Measurements from ENCODE around the gene SLC9A1.
A peak's percentile ranks its signal among the peaks of the same experiment; 100 is the strongest.
"Not testable (repeated sequence)": the region's sequence is repeated elsewhere in the genome, so short reads cannot be mapped to it uniquely, and the experiment has no call there.

Gene SLC9A1

DNA sequence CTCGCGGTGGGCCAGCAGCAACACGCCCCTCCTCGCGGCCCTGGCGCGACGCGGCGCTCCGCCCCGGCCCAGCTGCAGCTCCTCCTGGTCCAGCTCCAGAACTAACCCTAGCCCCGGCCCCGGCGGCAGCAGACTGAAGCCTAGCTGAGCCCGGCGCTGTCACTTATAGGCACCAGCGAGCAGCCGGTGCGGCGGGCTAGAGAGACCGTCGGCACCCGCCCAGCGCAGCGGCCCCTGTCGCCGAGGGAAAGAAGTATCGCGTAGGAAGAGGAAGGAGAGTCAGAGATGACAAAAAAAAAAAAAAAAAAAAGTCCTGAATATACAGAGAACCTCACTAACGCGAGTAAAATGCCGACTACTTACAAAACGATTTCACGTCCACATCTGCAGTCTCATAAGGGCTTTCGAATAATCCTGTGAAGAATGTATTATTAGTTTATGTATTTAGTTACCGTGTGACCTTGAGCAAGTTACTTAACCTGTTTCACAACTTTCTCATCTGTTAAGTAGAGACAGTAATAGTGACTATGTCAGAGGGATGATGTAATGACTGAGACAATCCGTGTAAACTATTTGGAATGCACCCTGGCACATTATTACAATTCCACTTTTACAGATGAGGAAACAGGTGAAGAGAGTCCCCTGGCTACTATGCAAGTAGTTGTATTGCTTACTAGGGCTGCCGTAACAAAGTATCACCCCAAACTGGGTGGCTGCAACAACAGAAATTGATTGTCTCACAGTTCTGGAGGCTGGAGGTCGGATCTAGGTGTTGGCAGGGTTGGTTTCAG is at the start of gene SLC9A1:
Gene SLC9A1 (minus strand): TSS at position 135 of the 791 bp plus-strand sequence. CDS start 791 bp downstream, outside the sequence.
- DNase-seq (ENCODE audit: low read depth, low spot score) = peak; percentile 81

DNA sequence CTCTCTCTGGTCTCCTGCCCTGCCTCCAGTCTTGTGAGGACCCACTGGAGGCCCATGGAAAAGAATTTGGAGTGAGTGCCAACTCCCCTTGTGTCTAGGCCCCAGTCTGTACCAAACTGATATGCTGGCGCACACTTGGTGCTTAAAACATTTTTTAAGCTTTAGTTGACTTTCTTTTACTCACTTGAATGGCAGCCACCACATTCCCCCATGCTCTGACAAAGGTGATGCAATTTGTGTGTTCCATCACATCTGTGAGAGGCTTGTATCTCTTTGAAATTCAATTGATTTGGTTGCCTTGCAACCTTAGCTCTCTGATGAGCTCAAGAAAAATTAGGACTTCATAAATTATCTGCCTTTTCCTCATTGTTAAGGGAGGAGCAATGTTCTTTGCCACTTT is 49.0 kb upstream of the SLC9A1 start:
- no peak for DNase-seq (ENCODE audit: low read depth, low spot score)

DNA sequence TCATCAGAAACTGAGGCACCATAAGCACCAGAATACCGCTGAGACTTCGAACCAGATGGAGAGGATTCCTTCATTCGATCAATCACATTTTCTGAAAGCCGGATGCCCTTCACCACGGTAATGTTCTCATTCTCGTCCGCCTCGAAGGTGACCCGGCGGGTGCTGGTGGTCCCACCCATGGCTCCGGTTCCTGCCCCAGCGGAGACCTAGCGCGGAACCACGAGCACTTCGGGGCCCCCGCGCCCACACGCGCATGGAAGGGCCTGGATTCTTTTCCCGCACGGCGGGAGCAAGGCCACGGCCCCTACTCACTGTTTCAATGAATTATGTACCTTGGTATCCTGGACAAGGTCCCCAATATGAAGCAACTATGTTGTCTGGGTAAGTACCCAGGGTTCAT is 46.4 kb upstream of the SLC9A1 start:
- no peak for DNase-seq (ENCODE audit: low read depth, low spot score)

DNA sequence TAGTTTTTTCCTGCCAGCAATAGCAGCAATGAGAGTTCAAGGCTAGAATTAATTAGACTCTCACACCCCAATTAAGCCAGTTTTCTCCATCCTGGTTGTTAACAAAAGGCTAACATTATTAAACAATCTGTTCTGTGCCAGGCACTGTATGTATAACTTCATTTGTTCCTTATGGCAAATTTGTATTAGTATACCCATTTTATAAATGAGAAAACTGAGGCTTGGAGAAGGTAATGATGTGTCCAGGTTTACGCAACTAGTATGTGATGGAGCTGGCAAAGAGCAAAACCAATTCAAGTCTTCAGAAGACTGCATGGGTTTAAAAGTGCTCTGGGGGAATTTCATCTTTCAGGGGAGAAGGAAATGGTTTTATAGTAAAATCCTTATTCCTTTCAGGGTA is 38.3 kb upstream of the SLC9A1 start:
- DNase-seq (ENCODE audit: low read depth, low spot score) = no peak

DNA sequence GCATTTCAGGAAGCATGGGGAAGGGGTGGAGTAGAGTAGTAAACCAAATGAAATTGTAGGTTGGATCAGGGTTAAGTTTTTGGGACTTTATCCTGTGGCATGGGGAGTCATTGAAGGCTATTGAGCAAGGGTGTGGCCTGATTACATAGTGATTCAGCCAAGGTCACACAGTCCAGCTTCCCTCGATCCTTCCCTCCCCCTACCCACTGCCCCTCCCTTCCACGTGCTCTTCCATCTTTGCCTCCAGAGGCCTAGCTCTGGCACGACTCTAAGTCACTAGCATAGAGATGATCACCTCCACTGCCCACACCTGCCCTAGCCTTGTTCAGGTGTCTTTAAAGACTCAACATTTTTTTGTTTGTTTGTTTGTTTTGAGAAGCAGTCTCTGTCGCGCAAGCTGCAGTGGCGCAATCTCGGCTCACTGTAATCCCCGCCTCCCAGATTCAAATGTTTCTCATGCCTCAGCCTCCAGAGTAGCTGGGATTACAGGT is 37.2 kb upstream of the SLC9A1 start:
- DNase-seq (ENCODE audit: low read depth, low spot score) = no peak

DNA sequence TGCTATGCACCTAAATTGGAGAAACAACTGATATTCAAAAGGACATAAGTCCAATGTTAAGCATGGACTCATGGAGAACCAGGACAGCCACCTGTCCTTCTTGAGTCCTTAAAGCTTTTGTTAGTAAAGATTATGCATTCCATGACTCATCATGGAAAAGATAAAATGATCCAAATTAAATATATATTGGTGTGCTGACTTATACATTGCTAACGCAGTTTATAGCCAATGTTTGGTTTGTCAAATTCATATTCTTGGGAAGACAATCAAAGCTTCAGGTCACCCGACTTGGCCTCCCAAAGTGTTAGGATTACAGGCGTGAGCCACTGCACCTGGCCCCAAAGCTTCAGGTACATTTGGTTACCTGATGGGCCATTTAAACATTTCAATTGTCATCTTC is 29.7 kb upstream of the SLC9A1 start:
- DNase-seq (ENCODE audit: low read depth, low spot score) = not testable (repeated sequence)

DNA sequence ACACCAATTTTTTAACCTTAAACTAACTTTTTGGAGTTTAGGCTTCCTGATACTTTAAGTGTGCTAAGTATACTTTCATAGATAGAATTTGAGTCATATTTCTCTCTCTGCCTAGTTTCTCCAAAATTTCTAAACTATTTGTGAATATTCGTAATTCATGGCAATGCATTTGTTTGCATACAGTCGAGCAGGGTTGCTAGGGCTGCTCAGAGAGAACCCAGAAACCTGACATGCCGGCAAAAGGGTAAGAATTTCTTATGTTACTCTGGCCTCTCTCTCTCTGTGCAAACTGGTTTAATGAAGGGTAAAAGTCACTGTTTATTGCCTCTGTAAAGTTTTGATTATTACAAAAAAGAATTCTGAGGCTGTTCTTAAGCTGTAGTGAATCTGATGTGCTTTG is 25.1 kb upstream of the SLC9A1 start:
- DNase-seq (ENCODE audit: low read depth, low spot score) = no peak

DNA sequence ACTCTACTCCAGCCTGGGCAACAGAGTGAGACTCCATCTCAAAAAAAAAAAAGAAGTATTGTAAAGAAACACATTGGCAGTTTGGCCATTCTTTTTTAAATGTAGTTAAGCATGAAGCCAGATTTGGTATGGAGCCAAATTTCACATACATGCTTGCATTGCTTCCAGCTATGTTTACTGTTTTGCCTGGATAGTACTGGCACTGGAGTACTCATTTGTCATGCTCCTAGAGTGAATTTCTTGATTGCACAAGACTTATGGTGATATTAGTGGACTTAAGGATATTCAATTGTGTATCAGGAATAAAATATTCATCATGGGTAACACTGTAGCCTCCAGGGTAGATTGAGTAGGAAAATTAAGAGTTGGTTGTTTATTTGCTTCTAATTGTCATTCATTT is 24.5 kb upstream of the SLC9A1 start:
- DNase-seq (ENCODE audit: low read depth, low spot score) = no peak

DNA sequence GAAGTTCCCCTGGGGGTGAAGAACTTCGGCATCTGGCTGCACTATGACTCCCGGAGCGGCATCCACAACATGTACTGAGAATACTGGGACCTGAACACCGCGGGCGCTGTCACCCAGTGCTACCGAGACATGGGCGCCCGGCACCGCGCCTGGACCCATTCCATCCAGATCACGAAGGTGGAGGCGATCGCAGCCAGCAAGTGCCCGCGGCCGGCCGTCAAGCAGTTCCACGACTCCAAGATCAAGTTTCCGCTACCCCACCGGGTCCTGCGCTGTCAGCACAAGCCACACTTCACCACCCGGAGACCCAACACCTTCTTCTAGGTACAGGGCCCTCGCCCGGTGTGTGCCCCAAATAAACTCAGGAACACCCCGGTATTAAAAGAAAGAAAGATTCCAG is 22.0 kb upstream of the SLC9A1 start:
- DNase-seq (ENCODE audit: low read depth, low spot score) = no peak

DNA sequence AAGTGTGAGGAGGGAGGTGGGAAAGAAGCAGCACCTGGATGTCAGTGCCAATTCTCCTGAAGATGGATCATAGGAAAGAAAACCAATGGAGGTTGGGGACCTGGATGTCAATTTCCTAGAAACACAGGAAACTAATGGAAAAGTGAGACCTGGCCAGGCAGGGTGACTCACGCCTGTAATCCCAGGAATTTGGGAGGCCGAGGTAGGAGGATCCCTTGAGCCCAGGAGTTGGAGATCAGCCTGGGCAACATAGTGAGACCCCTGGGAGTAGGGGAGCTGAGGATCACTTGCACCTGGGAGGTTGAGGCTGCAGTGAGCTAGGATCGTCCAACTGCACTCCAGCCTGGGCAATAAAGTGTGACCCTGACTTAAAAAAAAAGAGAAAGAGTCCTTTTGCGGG is 21.4 kb upstream of the SLC9A1 start:
- no peak for DNase-seq (ENCODE audit: low read depth, low spot score)

DNA sequence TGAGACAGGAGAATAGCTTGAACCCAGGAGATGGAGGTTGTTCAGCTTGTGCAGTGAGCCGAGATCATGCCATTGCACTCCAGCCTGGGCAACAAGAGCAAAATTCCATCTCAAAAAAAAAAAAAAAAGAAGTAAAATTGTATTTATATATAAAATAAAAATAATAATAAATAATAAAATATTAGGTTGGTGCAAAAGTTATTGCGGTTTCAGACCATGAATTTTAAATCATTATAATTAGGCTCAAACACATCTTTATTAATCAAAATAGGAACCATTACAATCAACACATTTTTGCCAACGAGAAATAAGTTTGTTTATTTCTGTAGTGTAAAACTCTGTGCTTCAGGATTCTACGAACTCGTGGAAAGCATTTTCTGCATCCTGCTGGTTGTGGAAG is 18.1 kb upstream of the SLC9A1 start:
- DNase-seq (ENCODE audit: low read depth, low spot score) = not testable (repeated sequence)

DNA sequence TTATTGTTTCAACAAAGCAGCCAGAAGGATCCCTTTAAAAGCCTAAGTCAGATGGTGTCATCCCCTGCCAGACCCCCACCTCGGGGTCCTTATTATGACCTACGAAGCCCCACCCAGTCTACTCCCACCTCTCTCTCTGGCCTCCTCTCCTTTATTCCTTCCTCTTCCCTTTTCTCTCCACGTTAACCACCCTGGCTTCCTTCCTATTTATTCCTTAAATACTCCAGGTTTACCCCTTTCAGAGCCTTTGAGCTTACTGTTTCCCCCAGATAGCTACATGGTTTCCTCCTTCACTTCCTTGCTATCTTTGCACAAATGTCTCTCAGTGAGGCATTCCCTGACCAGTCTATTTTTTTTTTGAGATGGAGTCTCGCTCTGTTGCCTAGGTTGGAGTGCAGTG is 12.0 kb upstream of the SLC9A1 start:
- no peak for DNase-seq (ENCODE audit: low read depth, low spot score)

DNA sequence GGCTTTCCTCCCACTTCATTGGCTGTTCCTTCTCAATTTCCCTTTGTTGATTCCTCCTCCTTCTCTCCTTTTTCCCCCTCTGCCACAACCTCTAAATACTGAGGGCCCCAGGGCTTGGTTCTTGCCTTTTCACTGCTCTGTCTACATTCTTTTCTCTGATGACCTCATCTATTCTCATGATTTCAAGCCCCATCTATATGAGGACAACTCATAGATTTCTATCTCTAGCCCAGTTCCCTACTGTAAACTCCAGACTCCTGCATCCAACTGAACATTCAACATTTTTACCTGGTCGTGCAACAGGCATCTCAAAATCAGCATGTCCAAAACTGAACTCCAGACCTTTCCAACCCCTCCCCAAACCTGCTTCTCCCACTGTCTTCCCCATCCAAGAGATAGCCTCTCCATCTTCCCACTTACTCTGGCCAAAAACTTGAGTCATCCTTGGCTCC is 11.5 kb upstream of the SLC9A1 start:
- DNase-seq (ENCODE audit: low read depth, low spot score) = no peak

DNA sequence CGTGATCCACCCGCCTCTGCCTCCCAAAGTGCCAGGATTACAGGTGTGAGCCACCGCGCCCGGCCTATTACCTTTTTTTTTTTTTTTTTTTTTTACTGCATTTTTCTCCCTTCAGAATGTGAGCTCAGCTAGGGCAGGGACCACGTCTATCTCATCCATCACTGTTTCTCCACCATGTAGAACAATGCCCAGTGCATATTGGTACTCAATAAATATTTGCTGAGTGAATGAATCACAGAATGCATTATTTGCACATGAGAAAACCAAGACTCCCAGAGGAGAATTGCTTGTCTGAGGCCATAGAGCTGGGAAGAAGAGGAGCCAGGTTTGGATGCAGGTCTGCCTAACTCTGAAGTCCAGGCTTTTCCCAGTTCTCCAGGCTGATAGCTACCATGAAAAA is 8.2 kb upstream of the SLC9A1 start:
- DNase-seq (ENCODE audit: low read depth, low spot score) = no peak

DNA sequence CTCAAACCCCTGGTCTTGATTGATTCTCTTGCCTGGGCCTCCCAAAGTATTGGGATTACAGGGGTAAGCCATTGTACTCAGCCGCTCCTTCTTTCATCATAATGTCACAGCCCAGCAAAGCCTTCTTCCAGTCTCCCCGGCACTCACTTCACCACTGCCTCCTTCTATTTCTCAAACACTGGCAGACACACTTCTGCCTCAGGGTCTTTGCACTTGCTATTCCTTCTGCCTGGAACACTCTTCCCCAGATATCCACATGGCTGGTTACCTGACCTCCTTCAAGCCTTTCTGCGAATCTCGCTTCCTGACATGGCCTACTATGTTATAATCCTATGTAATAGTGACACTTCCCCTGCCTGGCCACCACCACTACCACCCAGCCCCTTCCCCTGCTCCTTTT is 7.2 kb upstream of the SLC9A1 start:
- no peak for DNase-seq (ENCODE audit: low read depth, low spot score)

DNA sequence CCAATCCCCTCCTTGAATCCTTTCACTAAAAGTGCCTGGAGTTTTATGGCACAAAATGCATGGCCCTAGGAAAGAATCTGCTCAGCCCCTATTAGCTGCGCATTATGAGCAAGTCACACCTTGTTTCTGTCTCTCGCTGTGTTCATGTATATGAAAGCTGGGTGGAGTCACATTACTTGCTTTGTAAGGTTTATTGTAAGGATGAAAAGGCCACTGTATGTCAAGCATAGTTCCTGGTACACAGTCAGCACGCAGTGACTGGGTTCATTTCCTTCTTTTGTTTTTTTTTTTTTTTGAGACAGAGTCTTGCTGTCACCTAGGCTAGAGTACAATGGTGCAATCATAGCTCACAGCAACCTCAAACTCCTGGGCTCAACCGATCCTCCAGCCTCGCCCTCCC is 6.7 kb upstream of the SLC9A1 start:
- no peak for DNase-seq (ENCODE audit: low read depth, low spot score)

DNA sequence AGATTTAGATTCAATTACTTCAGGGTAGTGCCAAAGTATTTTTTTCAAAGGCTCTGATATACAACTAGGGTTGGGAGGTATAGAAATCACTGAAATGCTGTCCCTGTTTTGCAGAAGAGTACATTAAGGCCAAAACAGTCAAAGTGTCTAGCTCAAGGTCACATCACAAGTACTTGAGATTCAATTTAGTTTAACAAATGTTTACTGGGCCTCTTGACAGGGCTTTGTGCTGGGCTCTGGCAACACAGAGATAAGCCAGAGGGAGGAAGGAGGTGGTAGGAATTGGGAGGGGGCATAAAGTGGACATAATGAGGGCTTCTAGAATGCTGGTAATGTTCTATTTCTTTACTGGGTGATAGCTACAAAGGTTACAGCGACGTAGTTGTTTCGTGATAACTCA is 2.3 kb upstream of the SLC9A1 start:
- DNase-seq (ENCODE audit: low read depth, low spot score) = no peak

DNA sequence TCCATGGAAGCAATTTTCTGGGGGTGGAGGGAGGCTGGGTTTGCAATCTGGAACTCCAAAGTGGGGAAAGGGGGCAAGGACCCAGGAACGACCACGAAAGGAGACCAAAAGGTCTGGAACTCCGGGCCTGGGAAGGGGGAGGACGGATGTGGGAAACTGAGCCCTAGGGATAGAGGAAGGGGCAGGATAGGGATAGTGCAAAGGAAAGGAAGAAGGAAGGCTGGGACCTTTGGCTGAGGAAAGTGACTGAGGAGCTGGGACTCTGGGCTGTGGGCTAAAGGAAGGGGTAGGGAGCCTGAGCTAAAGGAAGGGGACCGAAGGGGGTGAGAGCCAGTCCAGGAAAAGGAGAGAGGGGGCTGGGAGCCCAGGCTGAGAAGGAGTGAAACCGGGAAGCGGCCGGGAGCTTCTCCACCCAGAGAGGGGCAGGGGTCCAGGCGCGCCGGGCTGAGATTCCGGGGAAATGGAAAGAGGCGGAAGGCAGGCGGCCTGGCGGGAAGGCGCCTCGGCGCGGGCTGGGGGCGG is 395 bp downstream of the SLC9A1 start:
- DNase-seq (ENCODE audit: low read depth, low spot score) = no peak

DNA sequence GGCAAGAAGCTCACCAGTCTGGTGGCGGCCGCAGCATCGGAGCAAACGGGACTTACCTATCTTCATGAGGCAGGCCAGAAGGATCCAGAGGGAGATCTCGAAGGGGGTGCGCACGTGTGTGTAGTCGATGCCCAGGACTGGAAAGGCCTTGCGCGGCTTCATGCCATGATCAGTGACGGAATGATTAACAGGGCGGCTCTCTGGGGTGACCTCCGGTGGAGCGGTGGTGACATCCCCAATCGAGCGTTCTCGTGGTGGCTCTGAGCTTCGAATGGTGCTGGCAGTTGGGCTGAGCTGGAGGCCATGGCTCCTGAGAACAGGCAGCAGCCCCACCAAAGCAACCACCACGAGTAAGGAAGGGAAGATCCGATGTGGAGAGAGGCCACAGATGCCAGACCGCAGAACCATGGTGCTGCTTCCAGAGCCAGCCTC is 982 bp downstream of the SLC9A1 start:
- DNase-seq (ENCODE audit: low read depth, low spot score) = no peak

DNA sequence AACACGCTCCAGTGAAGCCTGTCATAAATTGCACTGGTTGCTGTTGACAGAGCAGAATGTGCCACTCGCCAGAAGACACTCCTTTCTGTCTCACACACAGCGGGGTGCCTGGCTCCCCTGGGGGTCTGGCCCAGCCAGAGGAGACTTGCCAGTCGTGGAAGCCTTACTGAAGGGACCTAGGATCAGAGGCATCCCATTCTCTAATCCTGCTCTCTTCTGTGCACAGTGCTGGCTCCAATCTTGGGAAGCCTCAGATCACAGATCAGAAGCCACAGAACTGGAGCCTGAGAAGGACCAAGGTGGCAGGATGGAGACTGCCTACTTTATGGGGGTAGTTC is 1.4 kb downstream of the SLC9A1 start:
- no peak for DNase-seq (ENCODE audit: low read depth, low spot score)

DNA sequence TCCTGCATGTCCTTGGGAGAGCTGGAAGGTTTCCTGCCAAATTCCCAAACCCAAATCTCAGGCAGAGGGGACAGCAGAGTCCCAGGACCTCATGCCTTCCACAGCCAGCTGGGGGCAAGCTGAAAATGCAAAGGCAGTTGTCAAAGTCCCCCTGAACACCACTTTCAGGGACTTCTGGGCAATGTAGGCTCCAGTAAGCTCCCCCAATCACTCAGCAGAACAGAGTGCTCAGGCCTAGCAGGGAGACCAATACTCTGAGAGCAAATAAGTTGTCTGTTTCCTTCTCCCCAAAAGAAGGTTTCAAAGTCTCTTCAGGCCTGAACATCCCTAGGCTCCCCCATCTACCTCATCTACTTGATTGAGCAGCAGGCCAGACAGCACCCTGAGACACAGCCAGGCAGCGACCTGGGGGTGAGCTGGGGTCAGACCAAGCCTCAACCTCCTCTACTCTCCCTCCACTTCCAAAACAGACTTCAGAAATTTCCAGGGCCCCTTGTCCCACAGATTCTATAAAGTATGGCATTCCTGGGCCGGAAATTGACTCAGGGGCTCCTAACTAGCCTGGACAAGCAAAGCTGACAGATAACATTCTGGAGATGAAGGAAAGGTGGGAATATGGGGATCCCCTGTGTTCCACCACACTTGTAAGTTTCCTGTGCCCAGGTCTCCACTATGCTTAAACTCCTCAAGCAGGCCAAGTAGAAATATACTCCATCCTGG is 1.9 kb downstream of the SLC9A1 start:
- DNase-seq (ENCODE audit: low read depth, low spot score) = no peak

DNA sequence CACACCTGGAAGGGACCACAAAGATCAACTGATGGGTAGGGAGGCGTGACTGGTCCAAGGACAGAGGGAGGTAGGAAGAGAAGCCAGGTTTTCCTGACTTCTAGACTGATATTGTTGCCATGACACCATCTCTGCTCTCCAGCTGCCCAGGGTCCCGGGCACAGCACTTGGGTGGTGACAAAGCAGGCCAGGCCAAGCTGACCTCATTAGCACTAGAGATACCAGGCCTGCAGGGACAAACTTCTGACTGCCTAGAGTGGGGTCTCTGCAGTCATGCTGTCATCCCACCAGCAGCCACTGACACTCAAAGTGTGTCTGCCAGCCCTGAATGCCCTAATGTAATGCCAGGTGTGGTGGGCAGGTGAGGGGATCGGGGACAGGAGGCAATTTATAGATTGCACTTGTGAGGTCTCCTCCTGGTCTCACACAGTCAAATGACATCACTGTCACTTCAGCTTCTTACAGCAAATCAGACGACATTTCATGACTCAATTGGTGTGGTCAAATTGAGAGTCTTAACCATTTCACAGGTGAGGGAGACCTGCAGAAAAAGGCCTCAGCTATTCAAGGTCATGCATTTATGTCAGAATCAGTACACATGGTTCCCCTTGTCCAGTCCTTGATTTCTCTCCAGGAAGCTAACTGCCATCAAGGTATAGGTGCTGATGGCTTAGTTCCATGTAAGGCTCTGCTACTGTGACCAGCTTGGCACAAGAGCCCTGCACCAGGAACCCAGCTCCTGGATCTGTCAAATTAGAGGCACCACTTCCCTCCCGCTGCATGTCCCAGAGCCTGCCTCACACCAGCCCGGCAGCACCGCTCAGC is 2.7 kb downstream of the SLC9A1 start:
- no peak for DNase-seq (ENCODE audit: low read depth, low spot score)
